ENCODE results near the gene C22orf39. TPM values are rescaled to one million over a fixed set of nuclear protein-coding genes. Genes with fewer than 3 reads are reported as not detected.

C22orf39 gene
- total RNA-seq: 39.4 and 41.6 TPM in 2 replicates

DNA sequence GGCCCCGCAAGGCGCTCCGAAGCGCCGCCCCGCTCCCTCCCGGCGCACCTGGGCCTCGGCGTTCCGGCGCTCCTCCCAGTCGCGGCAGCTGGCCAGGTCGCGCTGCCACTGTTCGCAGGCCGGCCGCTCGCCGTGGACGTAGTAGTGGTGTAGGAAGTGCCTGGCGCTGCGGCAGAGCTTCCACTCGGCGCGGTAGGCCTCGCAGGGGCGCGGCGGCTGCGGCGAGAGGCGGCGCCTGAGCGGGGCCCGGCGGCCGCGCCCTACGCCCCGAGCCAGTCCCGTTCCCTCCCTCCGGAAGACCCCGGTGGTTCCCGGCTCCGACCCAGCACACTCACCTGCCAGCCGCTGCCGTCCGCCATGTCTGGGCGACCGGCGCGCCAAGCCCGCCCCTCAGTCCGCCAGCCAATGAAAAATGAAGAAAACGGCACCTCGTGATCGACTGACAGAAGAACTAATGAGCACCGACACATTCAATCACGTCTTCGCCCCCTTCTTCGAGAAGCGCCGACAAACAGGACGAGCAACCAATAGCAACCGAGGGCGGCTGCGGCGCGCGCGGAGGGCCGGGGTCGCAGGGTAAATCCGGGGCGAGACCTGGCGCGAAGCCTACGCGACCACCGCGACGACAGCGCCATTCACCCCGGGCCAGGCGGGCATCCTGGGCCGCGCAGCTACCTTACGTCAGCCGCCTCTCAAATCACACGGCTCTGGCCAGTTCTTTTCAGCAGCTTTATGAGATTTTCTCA, at the start of gene C22orf39:
Gene C22orf39 (minus strand): TSS at position 382 of the 746 bp plus-strand sequence. CDS start 23 bp downstream, at position 359.

GRCh38 chr22:19479355-19480172, 32.1 kb upstream of the C22orf39 start, which contains the start of gene CDC45:
CDC45 (plus strand) TSS chr22:19479920; CDS start chr22:19479969, 49 bp downstream.

DNA sequence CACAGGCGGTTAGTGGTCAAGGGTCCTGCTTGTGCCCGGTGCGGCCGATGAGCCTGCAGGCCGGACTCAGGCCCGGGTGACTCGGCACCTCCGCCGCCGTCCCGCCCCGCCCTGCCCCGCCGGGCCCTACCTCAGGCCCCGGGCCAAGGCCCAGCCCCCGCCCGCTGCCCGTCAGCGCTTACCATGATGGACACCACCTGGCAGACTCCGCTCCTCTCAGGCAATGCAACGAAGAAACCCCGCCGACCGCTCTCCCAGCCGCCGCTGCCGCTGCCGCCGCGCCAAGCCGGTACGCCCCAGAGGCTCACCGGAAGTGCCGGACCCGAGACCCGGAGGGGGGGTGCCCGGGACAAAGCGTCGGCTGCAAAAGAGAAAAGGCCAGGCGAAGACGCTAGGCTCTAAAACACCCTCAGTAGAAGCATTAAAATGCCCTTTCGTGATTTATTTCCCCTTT, 31.4 kb upstream of the C22orf39 start, which contains the start of gene UFD1:
Gene UFD1 (minus strand): TSS at position 293 of the 454 bp plus-strand sequence. CDS start 108 bp downstream, at position 185.

GRCh38 chr22:19432133-19432851, 15.2 kb downstream of the C22orf39 start, which contains the start of gene MRPL40:
MRPL40 (plus strand) TSS chr22:19432545; CDS start chr22:19432555, 10 bp downstream.

GRCh38 chr22:19431649-19432132, 15.8 kb downstream of the C22orf39 start, which contains the start of gene HIRA:
HIRA (minus strand) TSS chr22:19431733; CDS start chr22:19431476, 257 bp downstream.

Other genes starting within 250 kb of the C22orf39 start
- 17.1 and 23.2 TPM in 2 replicates for gene CLTCL1, start 156.0 kb downstream of the C22orf39 start, total RNA-seq
- gene HIRA, start 16.0 kb downstream of the C22orf39 start, total RNA-seq: 24.6 and 26.0 TPM in 2 replicates
- 36.3 and 40.9 TPM in 2 replicates for gene MRPL40, start 15.2 kb downstream of the C22orf39 start, total RNA-seq
- 32.5 and 57.5 TPM in 2 replicates for gene UFD1, start 31.5 kb upstream of the C22orf39 start, total RNA-seq
- 2.5 and 42.9 TPM in 2 replicates for gene CDC45, start 32.2 kb upstream of the C22orf39 start, total RNA-seq
- gene CLDN5, start 76.7 kb upstream of the C22orf39 start, total RNA-seq: 0.13 TPM in 1 of 2 replicates, not detected in the other

Data from mesangial cell (primary cell).